ENCODE data around the gene CERS6.

DNA sequence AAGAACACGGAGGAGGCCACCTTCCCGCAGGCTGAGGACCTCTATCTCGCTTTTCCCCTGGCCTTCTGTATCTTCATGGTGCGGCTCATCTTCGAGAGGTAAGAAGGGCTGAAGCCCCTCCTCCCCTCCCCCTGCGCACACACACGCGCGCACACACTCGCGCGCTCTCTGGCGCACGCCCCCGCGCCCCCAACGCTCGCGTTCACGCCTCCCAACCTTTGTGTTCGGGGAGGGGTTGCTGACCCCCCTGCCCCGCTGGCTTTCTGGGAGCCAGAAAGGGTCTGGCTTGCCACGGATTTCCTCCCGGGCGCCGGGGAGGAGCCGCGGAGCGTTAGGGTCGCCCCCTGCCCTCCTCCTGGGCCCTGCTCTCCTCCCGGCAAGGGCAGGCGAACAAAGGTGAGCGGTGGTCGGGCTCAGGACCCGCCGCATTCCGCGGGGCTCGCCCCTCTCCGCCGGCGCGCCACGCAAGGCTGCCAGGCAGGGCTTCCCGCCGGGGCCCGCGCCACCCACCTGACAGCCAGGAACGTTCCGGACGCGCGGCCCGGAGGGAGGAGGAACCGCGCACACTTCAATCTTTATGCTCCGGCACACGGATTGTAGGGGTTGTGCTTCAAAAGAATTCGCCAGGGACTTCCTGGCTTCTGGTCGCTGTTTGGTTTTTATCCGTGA, 583 bp downstream of the CERS6 start:
- TF ChIP-seq, protein P1, sequence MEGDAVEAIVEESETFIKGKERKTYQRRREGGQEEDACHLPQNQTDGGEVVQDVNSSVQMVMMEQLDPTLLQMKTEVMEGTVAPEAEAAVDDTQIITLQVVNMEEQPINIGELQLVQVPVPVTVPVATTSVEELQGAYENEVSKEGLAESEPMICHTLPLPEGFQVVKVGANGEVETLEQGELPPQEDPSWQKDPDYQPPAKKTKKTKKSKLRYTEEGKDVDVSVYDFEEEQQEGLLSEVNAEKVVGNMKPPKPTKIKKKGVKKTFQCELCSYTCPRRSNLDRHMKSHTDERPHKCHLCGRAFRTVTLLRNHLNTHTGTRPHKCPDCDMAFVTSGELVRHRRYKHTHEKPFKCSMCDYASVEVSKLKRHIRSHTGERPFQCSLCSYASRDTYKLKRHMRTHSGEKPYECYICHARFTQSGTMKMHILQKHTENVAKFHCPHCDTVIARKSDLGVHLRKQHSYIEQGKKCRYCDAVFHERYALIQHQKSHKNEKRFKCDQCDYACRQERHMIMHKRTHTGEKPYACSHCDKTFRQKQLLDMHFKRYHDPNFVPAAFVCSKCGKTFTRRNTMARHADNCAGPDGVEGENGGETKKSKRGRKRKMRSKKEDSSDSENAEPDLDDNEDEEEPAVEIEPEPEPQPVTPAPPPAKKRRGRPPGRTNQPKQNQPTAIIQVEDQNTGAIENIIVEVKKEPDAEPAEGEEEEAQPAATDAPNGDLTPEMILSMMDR (IDR thresholded peaks at IDR 0.05; ENCODE audit: poor library complexity) = no peak
- no peak for TF ChIP-seq EZH2phosphoT487 (IDR thresholded peaks at IDR 0.05; ENCODE audit: low read depth, severe bottlenecking, unreplicated experiment)
